Measurements from ENCODE around the gene ARRB1. TPM values are rescaled to one million over a fixed set of nuclear protein-coding genes. Genes with fewer than 3 reads are reported as not detected.

Gene ARRB1
- total and polyA plus RNA-seq, 2 of the 13 experiments (the other 11 are each of a cell fraction or from before 2014, with no cell fraction given): 22.5 to 35.7 TPM

DNA sequence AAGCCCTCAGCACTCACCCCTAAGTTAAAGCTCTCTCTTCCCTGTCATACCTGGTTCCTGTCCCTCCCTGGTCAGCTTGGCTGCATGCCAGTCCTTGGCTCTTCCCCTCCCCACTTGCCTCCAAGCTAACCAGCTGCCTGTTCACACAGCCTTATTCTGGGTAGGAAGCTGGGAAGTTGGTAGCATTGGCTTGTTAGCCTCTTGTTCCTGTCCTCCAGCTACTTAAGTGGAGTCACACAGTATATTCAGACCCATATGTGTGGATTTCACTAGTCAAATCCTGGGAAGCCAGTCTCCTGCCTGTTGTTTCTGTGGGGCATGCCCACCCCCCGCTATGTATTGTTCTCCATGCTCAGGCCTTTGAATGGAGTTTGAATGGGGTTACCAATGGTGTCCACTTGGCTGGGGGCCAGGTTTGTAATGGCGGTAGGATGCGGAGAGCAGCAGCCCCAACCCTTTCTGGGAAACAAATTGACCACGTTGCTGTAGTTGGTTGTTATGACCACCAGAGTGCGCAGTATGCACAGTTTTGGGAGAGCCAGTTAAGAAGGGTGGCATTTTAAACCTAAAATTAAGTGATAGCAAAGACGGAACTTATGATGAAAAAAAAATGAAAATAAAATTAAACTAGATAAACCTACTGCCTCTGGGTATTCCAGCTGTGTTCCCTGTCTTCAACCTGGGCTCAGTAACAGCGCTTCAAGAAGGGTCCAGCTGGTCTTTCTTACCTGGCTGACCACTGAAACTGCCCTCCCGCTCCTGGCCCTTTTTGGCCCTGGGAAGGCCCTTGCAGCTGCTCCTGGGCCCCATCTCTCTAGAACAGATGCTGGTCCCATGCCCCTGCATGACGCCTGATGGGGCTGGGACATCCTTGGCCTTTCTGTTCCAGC, 37.2 kb upstream of the ARRB1 start:
- peak; percentile 70 for ATAC-seq
- WGBS (ENCODE audit: low lambda C conversion rate): 13% methylated on average over 9 of the region's 9 CpGs
- Histone ChIP-seq H3K79me2 (ENCODE audit: insufficient read depth, low read length) (no peaks in the 10 kb centered on the region), H3K36me3 (replicated peaks in 1 of 2; ENCODE audit: control insufficient read depth in 1 of 2, insufficient read depth in 2 of 2, low read length in 2 of 2) (no peaks in the 10 kb centered on the region), H3K4me3 (replicated peaks in 1 of 3; ENCODE audit: insufficient read depth in 1 of 3, low read depth in 2 of 3, low read length in 3 of 3) (peak overlapping the region in 1 of 3 experiments; percentile 14; a peak in 1 of 6 replicates), H3K9ac (ENCODE audit: insufficient read depth, low read depth, low read length) (no peak overlapping the region), H2AFZ (ENCODE audit: low read length) (no peak overlapping the region), H4K20me1 (ENCODE audit: insufficient read depth, low read length) (no peaks in the 10 kb centered on the region), H3K4me1 (ENCODE audit: insufficient read depth, low read length) (peaks cover 37% of the 10 kb centered on the region), H3K4me2 (ENCODE audit: low read depth, low read length) (peak overlapping the region; percentile 61), H3K27me3 (ENCODE audit: control insufficient read depth in 1 of 2, insufficient read depth in 2 of 2, low read length in 2 of 2) (peaks cover 0 to 3% of the 10 kb centered on the region in 2 experiments; a peak in 4 of 5 replicates), H3K27ac (ENCODE audit: extremely low read length, insufficient read depth, low read length) (no peak overlapping the region), H3K9me3 (ENCODE audit: low read length) (no peaks in the 10 kb centered on the region)
- ChIA-PET CTCF (ENCODE audit: low intra/inter-chr PET ratio, low total read pairs) (interaction anchor here (1.2 to 3.4 kb wide), 3 partner anchors 37 to 144 kb away, joined by 4 to 18 read pairs (median 7); no protein-coding TSS in a partner anchor), POLR2A (interaction anchor here (1.9 kb wide), 1 partner anchor 12 kb away, joined by 4 read pairs; no protein-coding TSS in a partner anchor)
- peak; percentile 76 for DNase-seq (ENCODE audit: low spot score)
- in situ Hi-C loops (cut with HindIII; ENCODE audit: extremely low pct_ligation_motif_present, low pct_unique_long_range_greater_than_20kb): loop anchor here (5.0 kb wide), 1 partner anchor 144 kb away; no protein-coding TSS in a partner anchor
- FAIRE-seq: peak; percentile 71
- intact Hi-C loops (cut with micrococcal nuclease; ENCODE audit: unreplicated experiment): loop anchor here (1.0 kb wide), 1 partner anchor 144 kb away; no protein-coding TSS in a partner anchor
- no TSS peak for BruUV-seq (replicated peaks)
- TF ChIP-seq ZNF501 (CRISPR knock-in tag; IDR thresholded peaks at IDR 0.05) (0 out of 2 replicates have a peak, but pooled peaks have one; percentile 59), MIXL1 (CRISPR knock-in tag; IDR thresholded peaks at IDR 0.05) (0 out of 2 replicates have a peak, but pooled peaks have one; percentile 38), FOXC1 (CRISPR knock-in tag; IDR thresholded peaks at IDR 0.05; ENCODE audit: borderline replicate concordance) (peak; percentile 68; the same call in 1 of the 2 replicates), GATAD2A (CRISPR knock-in tag; IDR thresholded peaks at IDR 0.05) (0 out of 2 replicates have a peak, but pooled peaks have one; percentile 49), NFE2L1 (CRISPR knock-in tag; IDR thresholded peaks at IDR 0.05; ENCODE audit: borderline replicate concordance) (no peak), ZSCAN25 (CRISPR knock-in tag; IDR thresholded peaks at IDR 0.05) (peak; percentile 64; the same call in 1 of the 2 replicates), SMAD3 (CRISPR knock-in tag; IDR thresholded peaks at IDR 0.05) (peak; percentile 31; the same call in 1 of the 2 replicates), YY1 (IDR thresholded peaks at IDR 0.05; ENCODE audit: insufficient read depth, insufficient replicate concordance, low read depth, low read length) (peak; percentile 68), TSC22D2 (CRISPR knock-in tag; IDR thresholded peaks at IDR 0.05; ENCODE audit: borderline replicate concordance) (peak; percentile 63; the same call in 1 of the 2 replicates), ZNF343 (CRISPR knock-in tag; IDR thresholded peaks at IDR 0.05) (no peak), GATAD1 (CRISPR knock-in tag; IDR thresholded peaks at IDR 0.05) (0 out of 2 replicates have a peak, but pooled peaks have one; percentile 20), ZNF7 (CRISPR knock-in tag; IDR thresholded peaks at IDR 0.05) (no peak), ZNF709 (CRISPR knock-in tag; IDR thresholded peaks at IDR 0.05) (no peak), HOXA7 (CRISPR knock-in tag; IDR thresholded peaks at IDR 0.05) (no peak), KDM2A (CRISPR knock-in tag; IDR thresholded peaks at IDR 0.05; ENCODE audit: borderline replicate concordance, low read depth) (0 out of 2 replicates have a peak, but pooled peaks have one; percentile 21), ZNF329 (CRISPR knock-in tag; IDR thresholded peaks at IDR 0.05; ENCODE audit: low read depth) (no peak), XRCC5 (optimal IDR thresholded peaks at IDR 0.05; ENCODE audit: low read length) (peak; percentile 56)
- TF ChIP-seq, protein P1, sequence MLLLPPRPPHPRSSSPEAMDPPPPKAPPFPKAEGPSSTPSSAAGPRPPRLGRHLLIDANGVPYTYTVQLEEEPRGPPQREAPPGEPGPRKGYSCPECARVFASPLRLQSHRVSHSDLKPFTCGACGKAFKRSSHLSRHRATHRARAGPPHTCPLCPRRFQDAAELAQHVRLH (CRISPR knock-in tag; IDR thresholded peaks at IDR 0.05; ENCODE audit: borderline replicate concordance, low read depth): no peak
- TF ChIP-seq, protein P2, sequence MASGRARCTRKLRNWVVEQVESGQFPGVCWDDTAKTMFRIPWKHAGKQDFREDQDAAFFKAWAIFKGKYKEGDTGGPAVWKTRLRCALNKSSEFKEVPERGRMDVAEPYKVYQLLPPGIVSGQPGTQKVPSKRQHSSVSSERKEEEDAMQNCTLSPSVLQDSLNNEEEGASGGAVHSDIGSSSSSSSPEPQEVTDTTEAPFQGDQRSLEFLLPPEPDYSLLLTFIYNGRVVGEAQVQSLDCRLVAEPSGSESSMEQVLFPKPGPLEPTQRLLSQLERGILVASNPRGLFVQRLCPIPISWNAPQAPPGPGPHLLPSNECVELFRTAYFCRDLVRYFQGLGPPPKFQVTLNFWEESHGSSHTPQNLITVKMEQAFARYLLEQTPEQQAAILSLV (CRISPR knock-in tag; IDR thresholded peaks at IDR 0.05; ENCODE audit: borderline replicate concordance): no peak
- TF ChIP-seq, protein P3, sequence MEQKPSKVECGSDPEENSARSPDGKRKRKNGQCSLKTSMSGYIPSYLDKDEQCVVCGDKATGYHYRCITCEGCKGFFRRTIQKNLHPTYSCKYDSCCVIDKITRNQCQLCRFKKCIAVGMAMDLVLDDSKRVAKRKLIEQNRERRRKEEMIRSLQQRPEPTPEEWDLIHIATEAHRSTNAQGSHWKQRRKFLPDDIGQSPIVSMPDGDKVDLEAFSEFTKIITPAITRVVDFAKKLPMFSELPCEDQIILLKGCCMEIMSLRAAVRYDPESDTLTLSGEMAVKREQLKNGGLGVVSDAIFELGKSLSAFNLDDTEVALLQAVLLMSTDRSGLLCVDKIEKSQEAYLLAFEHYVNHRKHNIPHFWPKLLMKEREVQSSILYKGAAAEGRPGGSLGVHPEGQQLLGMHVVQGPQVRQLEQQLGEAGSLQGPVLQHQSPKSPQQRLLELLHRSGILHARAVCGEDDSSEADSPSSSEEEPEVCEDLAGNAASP (CRISPR knock-in tag; IDR thresholded peaks at IDR 0.05; ENCODE audit: borderline replicate concordance): no peak; the same call in 1 of the 2 replicates
